Ishikawa (cell line): Measurements from ENCODE around the gene C2orf92.

Experiments
- CEBPB ChIP-seq: IDR thresholded peaks from 2 replicates; pipeline ENCODE4 v1.6.1; 2012
- CREB1 ChIP-seq: IDR thresholded peaks from 2 replicates; pipeline ENCODE4 v1.6.1; 2012; ENCODE audit warnings: low read depth
- EGR1 ChIP-seq: IDR thresholded peaks from 2 replicates; pipeline ENCODE4 v1.6.1; 2012
- EP300 ChIP-seq: IDR thresholded peaks from 2 replicates; pipeline ENCODE4 v1.6.1; 2012; ENCODE audit warnings: borderline replicate concordance
- FOXM1 ChIP-seq: IDR thresholded peaks from 2 replicates; pipeline ENCODE4 v1.6.1; 2012; ENCODE audit warnings: low read depth, borderline replicate concordance
- NFIC ChIP-seq: IDR thresholded peaks from 2 replicates; pipeline ENCODE4 v1.6.1; 2012
- RAD21 ChIP-seq: IDR thresholded peaks from 2 replicates; pipeline ENCODE4 v1.6.1; 2012; ENCODE audit warnings: low read depth
- TAF1 ChIP-seq: IDR thresholded peaks from 2 replicates; pipeline ENCODE4 v1.6.1; 2012; ENCODE audit warnings: low read depth, mild to moderate bottlenecking
- TCF12 ChIP-seq: IDR thresholded peaks from 2 replicates; pipeline ENCODE4 v1.6.1; 2012; ENCODE audit warnings: low read depth
- TEAD4 ChIP-seq: IDR thresholded peaks from 2 replicates; pipeline ENCODE4 v1.6.1; 2012
- YY1 ChIP-seq: IDR thresholded peaks from 2 replicates; pipeline ENCODE4 v1.6.1; 2012; ENCODE audit warnings: low read depth
- ZBTB7A ChIP-seq: IDR thresholded peaks from 2 replicates; pipeline ENCODE4 v1.6.1; 2012; ENCODE audit warnings: low read depth
- TF ChIP-seq, protein P1 (sequence below): IDR thresholded peaks from 2 replicates; pipeline ENCODE4 v1.6.1; 2012
- TF ChIP-seq, protein P2 (sequence below): IDR thresholded peaks from 2 replicates; pipeline ENCODE4 v1.6.1; 2012
- TF ChIP-seq, protein P3 (sequence below): IDR thresholded peaks from 2 replicates; pipeline ENCODE4 v1.6.1; 2012; ENCODE audit warnings: low read depth, mild to moderate bottlenecking

C2orf92 gene

DNA sequence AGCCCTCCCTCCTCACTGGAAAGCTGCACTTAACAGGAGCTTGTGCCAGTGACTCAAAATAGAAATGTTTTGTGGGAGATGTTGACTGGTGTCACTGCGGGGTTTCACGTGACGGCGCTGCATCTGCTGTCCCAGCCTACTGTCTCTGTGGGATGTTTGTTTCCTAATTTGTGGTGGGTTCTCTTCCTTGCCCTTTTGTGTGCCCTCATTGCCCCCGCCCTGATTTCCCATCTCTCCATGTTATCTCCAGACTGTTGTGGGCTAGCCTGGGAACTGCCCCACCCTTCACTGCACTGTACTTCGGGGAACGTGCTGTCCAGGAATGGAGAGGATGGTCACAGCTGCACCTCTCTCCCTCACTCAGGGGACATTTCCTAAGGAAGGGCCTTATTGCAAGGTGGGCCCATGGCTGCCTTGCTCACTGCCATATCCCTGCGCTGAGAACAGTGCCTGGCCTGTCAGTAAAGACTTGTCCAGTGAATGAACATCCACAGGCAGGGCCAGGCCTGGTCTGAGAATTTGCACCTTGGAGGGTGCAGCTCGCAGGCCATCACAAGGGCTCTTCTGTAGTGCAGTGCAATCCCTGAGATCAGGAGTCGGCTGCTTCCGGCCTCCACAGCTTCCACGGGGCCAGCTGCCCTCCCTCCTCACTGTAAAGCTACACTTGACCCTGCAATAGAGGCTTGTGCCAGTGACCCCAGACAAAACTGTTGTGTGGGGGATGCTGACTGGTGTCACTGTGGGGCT, 61.9 kb downstream of the C2orf92 start:
- TF ChIP-seq, protein P1, sequence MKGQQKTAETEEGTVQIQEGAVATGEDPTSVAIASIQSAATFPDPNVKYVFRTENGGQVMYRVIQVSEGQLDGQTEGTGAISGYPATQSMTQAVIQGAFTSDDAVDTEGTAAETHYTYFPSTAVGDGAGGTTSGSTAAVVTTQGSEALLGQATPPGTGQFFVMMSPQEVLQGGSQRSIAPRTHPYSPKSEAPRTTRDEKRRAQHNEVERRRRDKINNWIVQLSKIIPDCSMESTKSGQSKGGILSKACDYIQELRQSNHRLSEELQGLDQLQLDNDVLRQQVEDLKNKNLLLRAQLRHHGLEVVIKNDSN, result no peak
- TF ChIP-seq TAF1 (no peak), EGR1 (no peak)

DNA sequence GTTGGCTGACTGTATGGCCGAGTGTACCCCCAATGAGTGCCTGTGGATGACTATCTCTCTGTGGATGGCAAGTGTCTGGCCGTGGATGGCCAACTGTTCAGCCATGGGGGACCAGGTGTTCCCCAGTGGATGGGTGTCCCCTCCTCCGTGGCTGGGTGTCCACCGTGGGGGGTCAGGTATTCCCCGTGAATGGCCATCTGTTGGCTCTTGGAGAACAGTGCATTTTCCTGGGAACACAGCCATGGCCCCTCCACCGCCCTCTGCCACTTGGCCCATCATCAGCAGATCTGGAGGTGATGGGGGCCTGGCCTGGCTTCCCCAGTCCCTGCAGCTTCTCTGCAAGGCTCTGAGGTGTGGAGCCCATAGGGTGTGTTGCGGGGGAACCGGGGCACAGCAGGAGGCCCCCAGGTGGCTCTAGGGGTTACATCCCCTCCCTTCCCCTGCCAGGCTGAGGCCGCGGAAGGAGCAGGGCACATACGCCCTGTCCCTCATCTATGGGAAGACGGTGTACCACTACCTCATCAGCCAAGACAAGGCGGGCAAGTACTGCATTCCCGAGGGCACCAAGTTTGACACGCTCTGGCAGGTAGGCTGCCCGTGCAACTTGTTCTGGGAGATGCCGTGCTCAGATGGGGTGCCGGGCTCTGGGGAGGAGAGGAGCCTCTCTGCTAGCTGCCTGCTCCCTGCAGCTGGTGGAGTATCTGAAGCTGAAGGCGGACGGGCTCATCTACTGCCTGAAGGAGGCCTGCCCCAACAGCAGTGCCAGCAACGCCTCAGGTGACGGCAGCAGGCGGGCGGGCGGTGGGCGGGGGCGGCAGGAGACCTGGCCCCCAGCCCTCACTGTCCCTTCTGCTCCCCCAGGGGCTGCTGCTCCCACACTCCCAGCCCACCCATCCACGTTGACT, 63.2 kb downstream of the C2orf92 start:
- TF ChIP-seq RAD21 (no peak), CREB1 (no peak), TEAD4 (no peak), YY1 (no peak), TAF1 (no peak), ZBTB7A (no peak), EGR1 (no peak), CEBPB (no peak), EP300 (no peak), TCF12 (no peak)
- TF ChIP-seq, protein P2, sequence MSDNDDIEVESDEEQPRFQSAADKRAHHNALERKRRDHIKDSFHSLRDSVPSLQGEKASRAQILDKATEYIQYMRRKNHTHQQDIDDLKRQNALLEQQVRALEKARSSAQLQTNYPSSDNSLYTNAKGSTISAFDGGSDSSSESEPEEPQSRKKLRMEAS, result no peak
- TF ChIP-seq, protein P1, result no peak
- TF ChIP-seq, protein P3, sequence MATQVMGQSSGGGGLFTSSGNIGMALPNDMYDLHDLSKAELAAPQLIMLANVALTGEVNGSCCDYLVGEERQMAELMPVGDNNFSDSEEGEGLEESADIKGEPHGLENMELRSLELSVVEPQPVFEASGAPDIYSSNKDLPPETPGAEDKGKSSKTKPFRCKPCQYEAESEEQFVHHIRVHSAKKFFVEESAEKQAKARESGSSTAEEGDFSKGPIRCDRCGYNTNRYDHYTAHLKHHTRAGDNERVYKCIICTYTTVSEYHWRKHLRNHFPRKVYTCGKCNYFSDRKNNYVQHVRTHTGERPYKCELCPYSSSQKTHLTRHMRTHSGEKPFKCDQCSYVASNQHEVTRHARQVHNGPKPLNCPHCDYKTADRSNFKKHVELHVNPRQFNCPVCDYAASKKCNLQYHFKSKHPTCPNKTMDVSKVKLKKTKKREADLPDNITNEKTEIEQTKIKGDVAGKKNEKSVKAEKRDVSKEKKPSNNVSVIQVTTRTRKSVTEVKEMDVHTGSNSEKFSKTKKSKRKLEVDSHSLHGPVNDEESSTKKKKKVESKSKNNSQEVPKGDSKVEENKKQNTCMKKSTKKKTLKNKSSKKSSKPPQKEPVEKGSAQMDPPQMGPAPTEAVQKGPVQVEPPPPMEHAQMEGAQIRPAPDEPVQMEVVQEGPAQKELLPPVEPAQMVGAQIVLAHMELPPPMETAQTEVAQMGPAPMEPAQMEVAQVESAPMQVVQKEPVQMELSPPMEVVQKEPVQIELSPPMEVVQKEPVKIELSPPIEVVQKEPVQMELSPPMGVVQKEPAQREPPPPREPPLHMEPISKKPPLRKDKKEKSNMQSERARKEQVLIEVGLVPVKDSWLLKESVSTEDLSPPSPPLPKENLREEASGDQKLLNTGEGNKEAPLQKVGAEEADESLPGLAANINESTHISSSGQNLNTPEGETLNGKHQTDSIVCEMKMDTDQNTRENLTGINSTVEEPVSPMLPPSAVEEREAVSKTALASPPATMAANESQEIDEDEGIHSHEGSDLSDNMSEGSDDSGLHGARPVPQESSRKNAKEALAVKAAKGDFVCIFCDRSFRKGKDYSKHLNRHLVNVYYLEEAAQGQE, result no peak

DNA sequence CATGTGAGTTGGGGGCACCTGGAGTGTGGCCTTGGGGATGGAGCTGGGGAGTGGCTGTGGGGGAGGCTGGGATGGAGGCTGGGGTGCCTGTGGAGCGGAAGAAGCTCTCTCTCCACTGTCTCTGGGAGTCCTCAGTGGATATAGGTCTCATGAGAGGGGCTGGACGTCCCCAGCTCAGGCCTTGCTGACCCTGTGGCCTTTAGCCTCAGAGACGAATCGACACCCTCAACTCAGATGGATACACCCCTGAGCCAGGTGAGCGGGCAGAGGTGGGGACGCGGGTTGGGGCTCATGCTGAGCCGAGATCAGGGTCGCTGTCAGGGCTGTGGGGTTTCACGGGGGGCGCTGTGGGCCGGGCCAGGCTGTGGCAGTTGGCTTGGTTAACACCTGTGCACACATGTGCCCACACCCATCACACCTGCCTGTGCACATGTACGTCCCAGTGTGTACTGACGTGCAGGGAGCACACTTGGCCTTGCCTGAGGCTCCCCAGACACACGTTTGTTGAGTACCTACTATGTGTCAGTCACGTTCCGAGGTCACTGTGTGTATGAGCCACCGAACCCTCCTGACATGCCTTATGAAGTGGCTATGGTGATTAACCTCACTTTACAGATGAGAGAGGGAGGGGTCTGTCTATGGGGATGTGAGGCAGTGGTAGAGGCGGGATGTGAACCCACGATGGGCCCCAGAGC, 64.0 kb downstream of the C2orf92 start:
- no peak for TF ChIP-seq NFIC
- TF ChIP-seq EP300, result no peak
- no peak for TF ChIP-seq RAD21
- no peak for TF ChIP-seq TEAD4
- TF ChIP-seq, protein P3, result no peak
- TF ChIP-seq EGR1, result no peak
- no peak for TF ChIP-seq TCF12
- no peak for TF ChIP-seq YY1
- TF ChIP-seq, protein P2, result no peak
- TF ChIP-seq TAF1, result no peak
- TF ChIP-seq, protein P1, result no peak
- no peak for TF ChIP-seq ZBTB7A
- no peak for TF ChIP-seq FOXM1
- no peak for TF ChIP-seq CREB1
- no peak for TF ChIP-seq CEBPB

DNA sequence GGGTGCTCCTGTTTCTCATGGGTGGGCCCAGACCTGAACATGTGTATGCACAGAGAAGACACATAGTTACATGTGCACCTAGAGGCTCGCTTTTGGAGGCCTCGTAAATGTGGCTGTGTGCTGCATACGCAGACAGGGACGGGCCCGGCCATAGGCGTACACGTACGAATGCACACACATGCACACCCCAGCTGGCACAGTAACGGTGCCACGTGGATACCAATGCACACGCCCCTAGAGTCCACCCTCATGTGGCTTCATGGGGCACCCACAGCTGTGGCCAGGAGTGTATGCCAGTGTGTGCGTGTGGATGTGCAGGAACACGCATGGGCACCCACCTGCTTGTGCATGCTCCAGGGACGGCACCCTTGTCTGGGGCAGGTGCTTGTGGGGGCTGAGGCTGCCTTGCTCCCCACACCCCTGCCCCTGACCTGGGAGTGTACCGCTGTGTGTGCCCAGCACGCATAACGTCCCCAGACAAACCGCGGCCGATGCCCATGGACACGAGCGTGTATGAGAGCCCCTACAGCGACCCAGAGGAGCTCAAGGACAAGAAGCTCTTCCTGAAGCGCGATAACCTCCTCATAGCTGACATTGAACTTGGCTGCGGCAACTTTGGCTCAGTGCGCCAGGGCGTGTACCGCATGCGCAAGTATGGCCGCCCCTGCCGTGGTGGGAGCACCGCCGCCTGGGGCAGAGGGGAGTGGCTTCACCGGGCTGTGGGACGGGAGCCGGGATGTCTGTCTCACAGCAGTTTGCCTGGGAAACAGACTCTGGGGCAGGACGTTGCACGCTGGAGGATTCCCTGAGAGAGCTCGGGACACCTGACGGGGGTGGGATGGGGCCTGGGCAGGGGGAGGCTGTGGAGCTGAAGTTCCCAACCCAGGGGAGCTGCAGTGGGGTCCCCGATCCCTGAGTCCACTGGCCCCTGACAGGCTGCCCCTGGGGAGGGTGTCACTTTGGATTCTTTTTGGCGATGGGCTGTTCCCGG, 64.8 kb downstream of the C2orf92 start:
- no peak for TF ChIP-seq TAF1
- no peak for TF ChIP-seq CEBPB
- no peak for TF ChIP-seq CREB1
- TF ChIP-seq, protein P2, result no peak
- no peak for TF ChIP-seq YY1
- TF ChIP-seq RAD21, result no peak
- TF ChIP-seq FOXM1, result no peak
- TF ChIP-seq NFIC, result no peak
- TF ChIP-seq EP300, result no peak
- TF ChIP-seq, protein P1, result no peak
- no peak for TF ChIP-seq TCF12
- TF ChIP-seq, protein P3, result no peak
- no peak for TF ChIP-seq TEAD4
- TF ChIP-seq ZBTB7A, result no peak
- no peak for TF ChIP-seq EGR1
